GM12874 (cell line): Measurements from ENCODE around the gene UBL7.

ENCODE experiments used
- TF ChIP-seq, protein P1 (sequence below): IDR thresholded peaks from 2 replicates; pipeline ENCODE4 v1.5.1; 2011; ENCODE audit warnings: low read depth, mild to moderate bottlenecking, control low read depth, low read length, moderate library complexity; ENCODE audit not compliant: insufficient read depth

Gene UBL7

DNA sequence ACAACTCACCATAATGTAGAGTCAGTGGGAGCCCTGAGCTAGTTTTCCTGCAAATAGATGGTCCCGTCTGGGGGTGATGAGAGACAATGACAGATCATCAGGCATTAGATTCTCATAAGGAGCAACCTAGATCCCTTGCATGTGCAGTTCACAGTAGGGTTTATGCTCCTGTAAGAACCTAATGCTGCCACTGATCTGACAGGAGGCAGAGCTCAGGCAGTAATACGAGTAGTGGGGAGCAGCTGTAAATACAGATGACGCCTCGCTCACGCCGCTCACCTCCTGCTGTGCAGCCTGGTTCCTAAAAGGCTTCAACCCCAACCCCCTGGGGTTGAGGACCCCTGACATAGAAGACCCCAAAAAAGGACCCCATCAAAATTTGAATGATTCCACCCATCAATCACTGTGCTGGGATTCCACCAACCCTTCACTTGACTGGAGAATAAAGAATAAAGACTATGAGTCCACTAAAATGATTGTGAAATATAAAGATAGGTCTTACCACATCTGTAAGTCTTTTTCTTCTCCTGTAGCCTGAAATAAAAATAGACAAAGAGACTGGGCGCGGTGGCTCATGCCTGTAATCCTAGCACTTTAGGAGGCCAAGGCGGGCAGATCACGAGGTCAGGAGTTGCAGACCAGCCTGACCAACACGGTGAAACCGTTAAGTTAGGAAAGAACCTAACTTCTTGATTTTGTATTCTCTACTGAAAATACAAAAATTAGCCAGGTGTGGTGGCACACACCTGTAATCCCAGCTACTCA lies 9.9 kb upstream of the UBL7 start:
- TF ChIP-seq, protein P1, sequence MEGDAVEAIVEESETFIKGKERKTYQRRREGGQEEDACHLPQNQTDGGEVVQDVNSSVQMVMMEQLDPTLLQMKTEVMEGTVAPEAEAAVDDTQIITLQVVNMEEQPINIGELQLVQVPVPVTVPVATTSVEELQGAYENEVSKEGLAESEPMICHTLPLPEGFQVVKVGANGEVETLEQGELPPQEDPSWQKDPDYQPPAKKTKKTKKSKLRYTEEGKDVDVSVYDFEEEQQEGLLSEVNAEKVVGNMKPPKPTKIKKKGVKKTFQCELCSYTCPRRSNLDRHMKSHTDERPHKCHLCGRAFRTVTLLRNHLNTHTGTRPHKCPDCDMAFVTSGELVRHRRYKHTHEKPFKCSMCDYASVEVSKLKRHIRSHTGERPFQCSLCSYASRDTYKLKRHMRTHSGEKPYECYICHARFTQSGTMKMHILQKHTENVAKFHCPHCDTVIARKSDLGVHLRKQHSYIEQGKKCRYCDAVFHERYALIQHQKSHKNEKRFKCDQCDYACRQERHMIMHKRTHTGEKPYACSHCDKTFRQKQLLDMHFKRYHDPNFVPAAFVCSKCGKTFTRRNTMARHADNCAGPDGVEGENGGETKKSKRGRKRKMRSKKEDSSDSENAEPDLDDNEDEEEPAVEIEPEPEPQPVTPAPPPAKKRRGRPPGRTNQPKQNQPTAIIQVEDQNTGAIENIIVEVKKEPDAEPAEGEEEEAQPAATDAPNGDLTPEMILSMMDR, result no peak

DNA sequence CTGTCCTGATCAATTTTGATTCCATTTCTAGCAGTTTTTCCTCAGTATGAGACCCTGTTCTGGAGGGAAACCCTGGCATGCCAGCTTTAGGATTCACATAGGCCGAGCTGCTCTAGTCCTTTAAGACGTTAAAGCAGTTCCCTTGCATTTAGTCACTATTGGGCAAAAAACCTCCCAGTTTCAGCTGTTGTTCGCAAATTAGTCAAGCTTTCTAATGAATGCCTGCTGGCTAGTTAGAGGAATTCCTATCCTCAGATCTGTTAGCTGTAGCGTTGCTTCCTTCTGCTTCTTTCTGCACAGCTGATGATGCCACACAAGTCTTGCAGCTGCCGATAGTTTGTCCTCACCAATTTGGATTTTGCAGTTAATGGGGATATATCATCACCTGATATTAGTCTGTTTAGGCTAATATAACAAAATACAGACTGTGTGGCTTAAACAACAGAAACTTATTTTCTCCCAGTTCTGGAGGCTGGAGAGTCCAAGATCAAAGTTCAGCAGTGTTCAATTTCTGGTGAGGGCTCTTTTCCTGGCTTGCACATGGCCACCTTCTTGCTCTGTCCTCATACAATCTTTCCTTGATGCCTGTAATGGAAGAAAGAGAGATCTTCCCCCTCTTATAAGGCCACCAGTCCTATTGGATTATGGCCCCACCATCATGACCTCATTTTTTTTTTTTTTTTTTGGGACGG lies 7.5 kb upstream of the UBL7 start:
- TF ChIP-seq, protein P1, result no peak

DNA sequence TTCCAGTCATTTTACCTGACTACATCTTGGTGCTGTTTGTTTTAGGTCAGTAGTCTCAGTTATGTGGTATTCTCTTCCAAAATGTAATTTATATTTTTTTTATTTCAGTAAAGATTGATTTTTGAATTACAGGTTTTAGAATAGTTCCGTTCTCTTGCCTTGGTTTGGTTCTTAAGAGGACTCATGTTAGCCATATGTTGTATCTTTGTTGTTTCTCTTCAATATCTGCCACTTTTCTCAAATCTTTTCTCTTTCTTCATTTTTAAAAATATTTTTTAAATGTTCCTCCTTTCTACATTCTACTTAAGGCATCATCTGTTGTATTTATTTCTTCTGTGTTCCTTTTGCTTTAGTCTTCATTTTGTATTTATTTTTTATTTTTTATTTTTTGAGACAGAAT lies 5.6 kb upstream of the UBL7 start:
- TF ChIP-seq, protein P1, result no peak

DNA sequence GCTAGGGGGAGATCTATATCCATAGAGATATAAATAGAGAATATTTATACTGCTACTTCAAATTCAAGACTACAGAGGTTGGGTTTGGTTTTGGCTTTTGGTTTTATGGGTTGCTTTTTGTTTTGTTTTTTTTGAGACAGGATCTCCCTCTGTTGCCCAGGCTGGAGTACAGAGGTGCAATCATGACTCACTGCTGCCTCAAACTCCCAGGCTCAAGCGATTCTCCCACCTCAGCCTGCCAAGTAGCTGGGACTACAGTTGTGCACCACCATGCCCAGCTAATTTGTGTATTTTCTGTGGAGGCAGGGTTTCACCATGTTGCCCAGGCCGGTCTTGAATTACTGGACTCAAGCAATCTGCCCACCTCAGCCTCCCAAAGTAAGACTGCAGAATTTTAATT lies 3.9 kb upstream of the UBL7 start:
- TF ChIP-seq, protein P1, result no peak

DNA sequence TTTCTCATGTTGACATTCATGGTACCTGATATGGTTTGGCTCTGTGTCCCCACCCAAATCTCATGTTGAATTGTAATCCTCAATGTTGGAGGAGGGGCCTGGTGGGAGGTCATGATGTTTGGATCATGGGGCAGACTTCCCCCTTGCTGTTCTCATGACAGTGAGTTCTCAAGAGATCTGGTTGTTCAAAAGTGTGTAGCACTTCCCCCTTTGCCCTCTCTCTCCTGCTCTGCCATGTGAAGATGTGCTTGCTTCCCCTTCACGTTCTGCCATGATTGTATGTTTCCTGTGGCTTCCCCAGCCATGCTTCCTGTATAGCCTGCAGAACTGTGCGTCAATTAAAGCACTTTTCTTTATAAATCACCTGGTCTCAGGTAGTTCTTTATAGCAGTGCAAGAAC lies 3.3 kb upstream of the UBL7 start:
- TF ChIP-seq, protein P1, result no peak

DNA sequence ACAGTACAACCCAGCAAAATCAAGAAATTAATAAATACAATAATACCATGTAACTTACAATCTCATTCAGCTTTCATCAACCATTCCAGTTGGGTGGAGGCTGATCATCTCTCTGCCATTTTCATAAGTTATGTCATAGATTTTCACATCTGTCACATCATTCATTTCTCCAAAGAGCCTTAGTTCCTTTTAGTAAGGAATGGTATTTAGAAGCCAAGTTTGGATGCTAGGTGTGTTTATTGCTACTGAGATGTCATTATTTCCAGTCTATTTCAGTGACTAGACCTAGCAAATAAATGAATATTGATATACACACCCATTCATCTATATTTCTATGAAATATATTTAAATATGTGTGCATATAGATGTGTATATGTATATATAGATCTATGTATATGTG lies 2.7 kb upstream of the UBL7 start:
- TF ChIP-seq, protein P1, result no peak

DNA sequence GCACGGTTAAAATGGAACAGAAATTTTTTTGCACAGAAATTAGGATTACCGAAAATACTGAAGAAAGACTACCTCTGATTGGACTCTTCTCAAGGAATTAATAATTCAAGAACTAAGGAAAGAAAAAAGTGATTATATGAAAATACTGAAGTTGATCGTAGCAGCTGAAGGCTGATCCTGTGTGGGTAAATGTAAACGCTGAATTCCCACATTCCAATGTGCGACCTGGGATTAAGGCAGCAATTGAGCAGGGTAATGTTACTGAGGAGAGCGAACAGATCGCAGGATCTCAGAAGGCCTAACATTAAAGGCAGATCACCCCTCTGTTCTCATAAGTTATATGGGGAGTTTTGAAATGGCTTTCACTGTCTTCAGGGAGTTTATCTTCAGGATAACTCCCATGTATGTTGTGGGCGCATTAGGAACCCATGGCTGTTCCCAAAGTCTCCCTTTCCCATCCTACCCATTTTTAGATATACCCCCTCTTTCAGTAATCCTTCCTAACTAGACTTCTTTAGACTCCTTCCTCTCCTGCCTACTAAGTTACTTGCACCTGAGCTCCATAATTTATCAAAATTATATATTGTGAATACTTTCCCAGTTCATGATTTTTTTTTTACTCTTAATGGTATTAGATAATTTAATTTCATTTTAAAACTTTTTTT lies 1.0 kb upstream of the UBL7 start:
- TF ChIP-seq, protein P1, result no peak
